ENCODE results near the gene SLC25A21.

SLC25A21 gene

DNA sequence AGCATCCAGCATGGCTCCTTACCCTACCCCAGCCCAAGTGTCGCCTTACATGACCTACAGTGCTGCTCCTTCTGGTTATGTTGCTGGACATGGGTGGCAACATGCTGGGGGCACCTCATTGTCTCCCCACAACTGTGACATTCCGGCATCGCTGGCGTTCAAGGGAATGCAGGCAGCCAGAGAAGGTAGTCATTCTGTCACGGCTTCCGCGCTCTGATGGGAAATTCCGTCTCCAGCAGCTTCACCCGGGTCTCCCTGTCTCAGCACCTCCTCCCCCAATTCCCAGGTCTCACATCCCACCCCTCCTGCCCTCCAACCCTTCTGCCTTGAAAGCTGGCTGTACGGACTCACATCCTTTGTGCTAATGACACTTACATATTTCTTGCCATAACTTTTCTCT is 496.2 kb downstream of the SLC25A21 start:
- no peak overlapping the region for H3K4me3 ChIP-seq (ENCODE audit: low read length)
- TF ChIP-seq, protein P1, sequence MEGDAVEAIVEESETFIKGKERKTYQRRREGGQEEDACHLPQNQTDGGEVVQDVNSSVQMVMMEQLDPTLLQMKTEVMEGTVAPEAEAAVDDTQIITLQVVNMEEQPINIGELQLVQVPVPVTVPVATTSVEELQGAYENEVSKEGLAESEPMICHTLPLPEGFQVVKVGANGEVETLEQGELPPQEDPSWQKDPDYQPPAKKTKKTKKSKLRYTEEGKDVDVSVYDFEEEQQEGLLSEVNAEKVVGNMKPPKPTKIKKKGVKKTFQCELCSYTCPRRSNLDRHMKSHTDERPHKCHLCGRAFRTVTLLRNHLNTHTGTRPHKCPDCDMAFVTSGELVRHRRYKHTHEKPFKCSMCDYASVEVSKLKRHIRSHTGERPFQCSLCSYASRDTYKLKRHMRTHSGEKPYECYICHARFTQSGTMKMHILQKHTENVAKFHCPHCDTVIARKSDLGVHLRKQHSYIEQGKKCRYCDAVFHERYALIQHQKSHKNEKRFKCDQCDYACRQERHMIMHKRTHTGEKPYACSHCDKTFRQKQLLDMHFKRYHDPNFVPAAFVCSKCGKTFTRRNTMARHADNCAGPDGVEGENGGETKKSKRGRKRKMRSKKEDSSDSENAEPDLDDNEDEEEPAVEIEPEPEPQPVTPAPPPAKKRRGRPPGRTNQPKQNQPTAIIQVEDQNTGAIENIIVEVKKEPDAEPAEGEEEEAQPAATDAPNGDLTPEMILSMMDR (IDR thresholded peaks at IDR 0.05; ENCODE audit: insufficient read depth, low read depth, low read length, missing control alignments): no peak
- DNase-seq (ENCODE audit: low read depth): no peak

DNA sequence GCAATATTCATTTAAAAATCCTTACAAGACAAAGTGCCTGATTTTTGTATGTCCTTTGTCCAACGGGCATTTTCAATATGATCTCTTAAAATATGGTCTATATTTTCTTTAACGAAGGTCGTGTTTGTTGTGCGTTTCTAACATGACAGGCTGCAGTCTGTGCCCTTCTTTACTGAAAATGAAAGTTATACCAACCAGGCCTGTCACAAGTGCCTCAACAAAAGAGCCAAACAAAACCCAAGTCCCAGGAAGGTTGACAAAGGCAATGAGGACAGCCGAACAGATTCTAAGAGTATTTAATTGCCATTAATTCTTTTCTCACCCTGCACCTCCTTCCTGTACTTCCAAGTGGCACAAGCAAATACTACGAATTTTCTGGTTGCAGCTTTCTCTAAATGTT is 496.8 kb downstream of the SLC25A21 start:
- H3K4me3 ChIP-seq (ENCODE audit: low read length): peak overlapping the region; percentile 17
- TF ChIP-seq, protein P1 (IDR thresholded peaks at IDR 0.05; ENCODE audit: insufficient read depth, low read depth, low read length, missing control alignments): no peak
- no peak for DNase-seq (ENCODE audit: low read depth)

DNA sequence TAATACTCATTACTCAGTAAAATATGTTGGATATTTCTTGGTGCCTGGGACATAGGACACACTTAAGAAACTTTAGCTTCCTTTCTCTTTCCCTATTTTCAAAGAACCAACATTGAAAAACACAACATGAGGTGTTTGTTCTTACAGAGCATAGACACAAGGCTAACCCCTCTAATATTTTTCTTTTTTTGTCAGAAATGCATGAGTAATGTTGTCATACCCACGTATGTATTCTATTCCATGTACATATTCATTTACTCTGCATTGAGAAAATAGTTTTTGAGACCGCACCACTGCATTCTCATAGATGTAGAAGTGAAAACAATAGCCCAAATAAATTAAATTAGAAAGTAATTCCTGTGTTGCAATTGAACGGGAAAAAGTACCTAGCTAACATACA is 497.7 kb downstream of the SLC25A21 start:
- H3K4me3 ChIP-seq (ENCODE audit: low read length): no peak overlapping the region
- DNase-seq (ENCODE audit: low read depth): no peak
- TF ChIP-seq, protein P1 (IDR thresholded peaks at IDR 0.05; ENCODE audit: insufficient read depth, low read depth, low read length, missing control alignments): no peak

DNA sequence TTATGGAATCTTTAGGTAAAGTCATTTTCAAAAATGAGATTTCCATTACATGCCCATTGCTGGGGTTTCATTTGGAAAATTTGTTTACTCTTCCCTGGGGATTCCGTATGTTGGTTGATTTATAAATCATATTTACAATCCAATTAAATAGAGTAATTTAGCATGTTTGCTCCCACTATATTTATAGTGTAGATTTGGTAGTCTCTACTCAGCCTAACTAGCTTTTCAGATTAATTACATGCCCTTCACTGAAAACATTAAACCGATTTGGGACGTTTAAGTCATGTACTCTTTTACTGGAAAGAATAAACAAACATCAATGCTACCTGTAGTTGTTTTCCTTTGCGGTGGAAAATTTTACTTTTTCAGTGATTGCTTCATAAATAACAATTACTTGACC is 500.3 kb downstream of the SLC25A21 start:
- TF ChIP-seq, protein P1 (IDR thresholded peaks at IDR 0.05; ENCODE audit: insufficient read depth, low read depth, low read length, missing control alignments): no peak
- DNase-seq (ENCODE audit: low read depth): no peak
- no peak overlapping the region for H3K4me3 ChIP-seq (ENCODE audit: low read length)

DNA sequence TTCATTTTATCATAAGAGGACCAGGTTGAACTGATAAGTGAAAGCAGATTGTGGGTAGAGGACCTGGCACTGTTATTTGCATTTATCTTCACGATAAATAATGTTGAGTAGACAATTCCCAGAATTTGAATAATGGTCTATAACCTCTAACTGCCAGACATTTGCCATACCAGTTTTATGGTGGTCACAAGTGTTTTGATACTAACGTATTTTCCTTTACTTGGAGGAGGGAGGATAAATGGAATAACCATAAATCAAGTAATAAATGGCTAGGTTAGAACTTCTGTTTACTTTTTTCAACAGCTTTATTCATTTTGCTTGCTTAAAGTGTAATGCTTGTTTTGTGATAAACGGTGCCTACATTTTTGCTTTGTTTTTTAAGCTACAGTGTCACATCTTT is 501.3 kb downstream of the SLC25A21 start:
- no peak overlapping the region for H3K4me3 ChIP-seq (ENCODE audit: low read length)
- no peak for DNase-seq (ENCODE audit: low read depth)
- TF ChIP-seq, protein P1 (IDR thresholded peaks at IDR 0.05; ENCODE audit: insufficient read depth, low read depth, low read length, missing control alignments): no peak

DNA sequence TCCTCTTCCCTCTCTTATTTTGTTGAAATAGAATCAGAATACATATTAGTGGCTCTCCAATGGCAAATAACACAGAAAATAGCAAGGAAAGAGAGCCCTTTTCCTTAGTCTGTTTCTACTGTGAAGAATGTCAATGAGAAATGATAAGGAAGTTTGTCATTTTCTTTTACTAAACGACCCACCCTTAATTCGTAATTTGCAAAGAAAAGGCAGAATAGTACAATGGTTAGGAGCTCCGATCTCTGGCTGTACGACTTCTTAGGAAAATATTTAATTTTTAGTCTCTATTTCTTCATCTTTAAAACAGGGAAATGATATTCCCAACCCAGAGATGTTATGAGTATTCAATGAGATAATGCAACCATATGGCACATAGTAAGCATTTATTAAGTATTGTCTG is 504.7 kb downstream of the SLC25A21 start:
- TF ChIP-seq, protein P1 (IDR thresholded peaks at IDR 0.05; ENCODE audit: insufficient read depth, low read depth, low read length, missing control alignments): no peak
- H3K4me3 ChIP-seq (ENCODE audit: low read length): peak overlapping the region; percentile 81
- DNase-seq (ENCODE audit: low read depth): no peak

DNA sequence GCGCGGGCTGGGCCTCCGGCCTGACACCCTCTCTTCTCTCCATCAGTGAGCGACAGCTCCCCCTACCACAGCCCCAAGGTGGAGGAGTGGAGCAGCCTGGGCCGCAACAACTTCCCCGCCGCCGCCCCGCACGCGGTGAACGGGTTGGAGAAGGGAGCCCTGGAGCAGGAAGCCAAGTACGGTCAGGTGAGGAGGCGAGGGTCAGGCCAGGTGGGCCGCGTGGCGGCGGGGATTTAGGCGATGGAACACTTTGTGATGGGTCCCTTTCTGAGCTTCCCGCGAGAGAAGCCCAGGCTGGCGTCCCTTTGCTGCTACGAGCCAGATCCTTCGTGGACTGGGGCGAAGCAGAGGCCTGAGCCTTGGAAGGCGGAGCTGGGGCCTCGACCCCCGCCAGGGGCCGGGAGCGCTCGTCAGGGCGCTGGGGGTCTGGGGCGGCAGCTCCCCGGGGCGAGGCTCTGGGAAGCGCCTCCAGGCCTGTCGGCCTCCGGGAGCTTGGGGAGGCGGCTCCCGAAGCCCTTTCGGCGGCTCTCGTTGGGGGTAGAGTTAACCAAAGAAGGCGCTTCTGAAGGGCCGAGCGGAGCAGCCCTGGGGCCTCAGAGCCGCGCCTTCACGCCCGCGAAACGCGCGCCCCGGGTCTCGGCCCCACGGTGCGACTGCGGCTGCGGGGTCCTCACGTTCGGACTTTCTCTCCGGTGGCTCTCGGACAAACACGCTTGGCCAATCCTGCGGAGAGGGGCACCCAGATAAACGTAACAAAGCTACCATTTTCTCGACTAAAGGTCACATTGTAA is 505.8 kb downstream of the SLC25A21 start:
- no peak for DNase-seq (ENCODE audit: low read depth)
- H3K4me3 ChIP-seq (ENCODE audit: low read length): peak overlapping the region; percentile 81
- TF ChIP-seq, protein P1 (IDR thresholded peaks at IDR 0.05; ENCODE audit: insufficient read depth, low read depth, low read length, missing control alignments): peak; percentile 25

Data from epithelial cell of esophagus (primary cell).